PC-3 (cell line): Measurements from ENCODE around the gene BEGAIN. TPM values are rescaled to one million over a fixed set of nuclear protein-coding genes. Genes with fewer than 3 reads are reported as not detected.

ENCODE experiments used
- ATAC-seq: fragments of 200-7000 bp; cut with Tn5 transposase; 2 replicates; pipeline ENCODE4 v1.9.1; 2020; ENCODE audit warnings: mild to moderate bottlenecking, moderate library complexity
- BruUV-seq: library from RNA; stranded (reverse); fragments of 400-500 nt; replicated peaks from 2 replicates; lab custom pipeline; 2021; lab: Mats Ljungman, UMichigan
- CTCF ChIA-PET: fragments of 300-600 bp; sonication (Branson Sonifier 250); formaldehyde crosslinking; loops from one replicate; lab custom pipeline; 2022; ENCODE audit warnings: antibody characterized with exemption; lab: Charles Lee
- POLR2A ChIA-PET: fragments of 300-600 bp; sonication (Branson Sonifier 250); formaldehyde crosslinking; loops from one replicate; lab custom pipeline; 2022; ENCODE audit warnings: antibody characterized with exemption; ENCODE audit not compliant: unreplicated experiment; lab: Charles Lee
- DNase-seq: peaks from one replicate; pipeline ENCODE4 v3.0.0-alpha.2; 2015
- H2AFZ ChIP-seq: fragments of 300-600 bp; sonication (generic); 2 replicates; pipeline ENCODE4 v1.6.0; 2016; ENCODE audit warnings: antibody characterized with exemption, low read length
- H3F3A ChIP-seq: fragments of 300-600 bp; sonication (generic); one replicate; pipeline ENCODE4 v1.6.0; 2017; ENCODE audit warnings: antibody characterized with exemption, low read length, control low read depth, mild to moderate bottlenecking; ENCODE audit not compliant: unreplicated experiment
- H3K27ac ChIP-seq: fragments of 300-600 bp; sonication (generic); 2 replicates; pipeline ENCODE4 v1.5.1; 2016; ENCODE audit warnings: mild to moderate bottlenecking, low read length
- H3K27me3 ChIP-seq: fragments of 300-600 bp; sonication (generic); 2 replicates; pipeline ENCODE4 v1.6.1; 2016; ENCODE audit warnings: low read length, mixed read lengths
- H3K36me3 ChIP-seq: fragments of 300-600 bp; sonication (generic); 2 replicates; pipeline ENCODE4 v1.6.1; 2016; ENCODE audit warnings: low read depth, mixed run types, low read length, mixed read lengths
- H3K4me1 ChIP-seq: fragments of 300-600 bp; sonication (generic); 2 replicates; pipeline ENCODE4 v1.5.1; 2016; ENCODE audit warnings: low read length; ENCODE audit not compliant: insufficient read depth
- H3K4me2 ChIP-seq: fragments of 300-600 bp; sonication (generic); 2 replicates; pipeline ENCODE4 v1.6.0; 2016; ENCODE audit warnings: low read length
- H3K4me3 ChIP-seq: fragments of 300-600 bp; sonication (generic); 2 replicates; pipeline ENCODE4 v1.5.1; 2016; ENCODE audit warnings: mild to moderate bottlenecking, low read length, mixed read lengths
- H3K79me2 ChIP-seq: fragments of 300-600 bp; sonication (generic); 2 replicates; pipeline ENCODE4 v1.6.1; 2017; ENCODE audit warnings: low read length, mixed read lengths
- H3K9ac ChIP-seq: fragments of 300-600 bp; sonication (generic); 2 replicates; pipeline ENCODE4 v1.6.0; 2016; ENCODE audit warnings: mild to moderate bottlenecking, low read length
- H3K9me2 ChIP-seq: fragments of 300-600 bp; sonication (generic); replicated peaks from 2 replicates; pipeline ENCODE4 v1.6.1; 2016; ENCODE audit warnings: mixed run types, low read length, mixed read lengths
- H3K9me3 ChIP-seq: fragments of 300-600 bp; sonication (generic); 2 replicates; pipeline ENCODE4 v1.6.1; 2016; ENCODE audit warnings: low read length, mixed read lengths
- H4K20me1 ChIP-seq: fragments of 300-600 bp; sonication (generic); 2 replicates; pipeline ENCODE4 v1.6.1; 2016; ENCODE audit warnings: low read length, mixed read lengths
- CTCF ChIP-seq: fragments of 300-600 bp; sonication (generic); conservative IDR thresholded peaks from 2 replicates; pipeline ENCODE4 v1.5.1; 2017; ENCODE audit warnings: antibody characterized with exemption, low read depth, mild to moderate bottlenecking, low read length
- EZH2 ChIP-seq: fragments of 300-600 bp; sonication (generic); IDR thresholded peaks from one replicate; pipeline ENCODE4 v1.6.1; 2017; ENCODE audit warnings: antibody characterized with exemption, mild to moderate bottlenecking, low read length; ENCODE audit not compliant: unreplicated experiment
- EZH2phosphoT487 ChIP-seq: fragments of 300-600 bp; sonication (generic); IDR thresholded peaks from 2 replicates; pipeline ENCODE4 v1.6.1; 2018; ENCODE audit warnings: mild to moderate bottlenecking, antibody characterized with exemption, low read length, borderline replicate concordance
- intact Hi-C: fragments of 100-400 bp; cut with micrococcal nuclease; formaldehyde crosslinking; loops from 2 replicates; pipeline ENCODE4 v1.9.0; 2023
- total RNA-seq: library from RNA; depleted of rRNA; stranded (reverse); fragments of >200 nt; gene quantifications from 2 replicates; pipeline ENCODE4 v1.2.3, GENCODE V29; 2014

BEGAIN gene
- total RNA-seq, 1 experiment from 2014 or later, result 3.8 TPM

- H3K36me3 ChIP-seq, result no peaks in the 10 kb centered on the region
- ChIA-PET CTCF (no interaction called here), POLR2A (no interaction called here)
- no peaks in the 10 kb centered on the region for H3F3A ChIP-seq
- ATAC-seq, result no peak
- no peak for DNase-seq
- H3K79me2 ChIP-seq, result no peaks in the 10 kb centered on the region
- no TSS peak for BruUV-seq
- H3K4me1 ChIP-seq, result peaks cover 7% of the 10 kb centered on the region
- H3K4me2 ChIP-seq, result no peak overlapping the region
- H2AFZ ChIP-seq, result no peak overlapping the region
- no peak overlapping the region for H3K4me3 ChIP-seq
- TF ChIP-seq CTCF (no peak), EZH2 (no peak), EZH2phosphoT487 (no peak)
- no peaks in the 10 kb centered on the region for H3K27me3 ChIP-seq
- no peaks in the 10 kb centered on the region for H4K20me1 ChIP-seq
- intact Hi-C loops, result no loop called here
- no peak overlapping the region for H3K9ac ChIP-seq
- H3K9me2 ChIP-seq, result no peaks in the 10 kb centered on the region
- H3K27ac ChIP-seq, result no peak overlapping the region
- no peaks in the 10 kb centered on the region for H3K9me3 ChIP-seq
These were observed 34.6 kb downstream of the BEGAIN start for GRCh38 chr14:100552524-100553125.

- Histone ChIP-seq H3K27ac (no peak overlapping the region), H3K27me3 (no peaks in the 10 kb centered on the region), H2AFZ (no peak overlapping the region), H3K4me2 (no peak overlapping the region), H3K4me1 (peaks cover 20% of the 10 kb centered on the region), H3K9me3 (no peaks in the 10 kb centered on the region), H3K9ac (no peak overlapping the region), H3K9me2 (no peaks in the 10 kb centered on the region), H3F3A (no peaks in the 10 kb centered on the region), H4K20me1 (no peaks in the 10 kb centered on the region), H3K79me2 (no peaks in the 10 kb centered on the region), H3K4me3 (no peak overlapping the region), H3K36me3 (no peaks in the 10 kb centered on the region)
- intact Hi-C loops, result no loop called here
- ATAC-seq, result no peak
- ChIA-PET CTCF (no interaction called here), POLR2A (no interaction called here)
- BruUV-seq, result no TSS peak
- no peak for TF ChIP-seq CTCF
- TF ChIP-seq EZH2, result no peak
- TF ChIP-seq EZH2phosphoT487, result no peak
- no peak for DNase-seq
These were observed 36.2 kb downstream of the BEGAIN start for GRCh38 chr14:100551056-100551455.

GRCh38 chr14:100549834-100550625 is 37.2 kb downstream of the BEGAIN start:
- H3F3A ChIP-seq, result no peaks in the 10 kb centered on the region
- POLR2A ChIA-PET, result no interaction called here
- H3K9me2 ChIP-seq, result no peaks in the 10 kb centered on the region
- intact Hi-C loops, result loop anchor here (5.0 to 10.0 kb wide), 2 partner anchors 73 to 95 kb away; no protein-coding TSS in a partner anchor
- H3K9me3 ChIP-seq, result no peaks in the 10 kb centered on the region
- no peaks in the 10 kb centered on the region for H3K79me2 ChIP-seq
- BruUV-seq, result no TSS peak
- no peaks in the 10 kb centered on the region for H4K20me1 ChIP-seq
- H3K27me3 ChIP-seq, result no peaks in the 10 kb centered on the region
- no peak overlapping the region for H3K9ac ChIP-seq
- no peak overlapping the region for H2AFZ ChIP-seq
- ATAC-seq, result no peak
- H3K36me3 ChIP-seq, result no peaks in the 10 kb centered on the region
- H3K27ac ChIP-seq, result no peak overlapping the region
- H3K4me2 ChIP-seq, result no peak overlapping the region
- H3K4me3 ChIP-seq, result no peak overlapping the region
- CTCF ChIA-PET, result no interaction called here
- no peak for DNase-seq
- TF ChIP-seq CTCF (no peak), EZH2phosphoT487 (no peak), EZH2 (no peak)
- H3K4me1 ChIP-seq, result peaks cover 25% of the 10 kb centered on the region
